Stimulated activated CD4-positive, alpha-beta T cell treated with anti-CD3 and anti-CD28 coated beads, Interleukin-2, amount 100 ng/mL, for 4 hours (primary cell): Measurements from ENCODE around the gene LRRC59.
"Not testable (repeated sequence)": the region's sequence is repeated elsewhere in the genome, so short reads cannot be mapped to it uniquely, and the experiment has no call there.

ENCODE experiments used
- DNase-seq: peaks from one replicate; pipeline ENCODE4 v3.0.0-alpha.2; 2020; ENCODE audit warnings: low read depth

LRRC59 gene

GRCh38 chr17:50347117-50347893 is 50.0 kb downstream of the LRRC59 start:
- DNase-seq = no peak

- DNase-seq = peak; percentile 29
Observed at GRCh38 chr17:50346313-50347116, 50.8 kb downstream of the LRRC59 start.

- peak; percentile 92 for DNase-seq
Observed at GRCh38 chr17:50345432-50346312, 51.7 kb downstream of the LRRC59 start, which contains the start of gene XYLT2. Gene XYLT2, plus strand, starts transcription at chr17:50346126. Its CDS starts 15 bp downstream, at chr17:50346141.

- no peak for DNase-seq
Observed at GRCh38 chr17:50344731-50345365, 52.5 kb downstream of the LRRC59 start.

- DNase-seq = no peak
Observed at GRCh38 chr17:50339381-50339780, 57.9 kb downstream of the LRRC59 start.

- no peak for DNase-seq
Observed at GRCh38 chr17:50338645-50339044, 58.7 kb downstream of the LRRC59 start.

GRCh38 chr17:50337956-50338355 is 59.4 kb downstream of the LRRC59 start:
- no peak for DNase-seq

- DNase-seq = not testable (repeated sequence)
Observed at GRCh38 chr17:50333291-50334057, 63.8 kb downstream of the LRRC59 start.

GRCh38 chr17:50332196-50332595 is 65.1 kb downstream of the LRRC59 start:
- DNase-seq = no peak
